ENCODE results near the gene MCF2L2.
"Not testable (repeated sequence)": the region's sequence is repeated elsewhere in the genome, so short reads cannot be mapped to it uniquely, and the experiment has no call there.

Gene MCF2L2

DNA sequence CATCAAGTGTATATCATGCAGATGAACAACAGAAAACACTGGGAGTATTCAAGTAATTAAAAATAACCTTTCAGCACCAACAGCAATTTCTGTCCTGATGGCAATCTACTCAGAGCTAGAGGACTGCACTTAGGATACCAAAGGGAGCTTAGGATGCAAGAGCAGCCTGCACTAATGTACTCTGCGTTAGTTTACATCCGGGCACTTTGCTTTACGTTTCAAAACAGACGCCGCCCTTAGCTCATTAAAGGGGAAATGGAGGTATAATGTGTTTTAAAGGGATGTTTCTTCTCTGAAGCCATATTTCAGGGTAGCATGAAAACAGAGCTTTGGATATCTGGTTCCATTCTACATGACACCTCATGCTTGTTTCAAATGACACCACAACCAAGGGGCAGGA, 189.4 kb downstream of the MCF2L2 start:
- DNase-seq (ENCODE audit: low read depth in 2 of 2) = no peak

DNA sequence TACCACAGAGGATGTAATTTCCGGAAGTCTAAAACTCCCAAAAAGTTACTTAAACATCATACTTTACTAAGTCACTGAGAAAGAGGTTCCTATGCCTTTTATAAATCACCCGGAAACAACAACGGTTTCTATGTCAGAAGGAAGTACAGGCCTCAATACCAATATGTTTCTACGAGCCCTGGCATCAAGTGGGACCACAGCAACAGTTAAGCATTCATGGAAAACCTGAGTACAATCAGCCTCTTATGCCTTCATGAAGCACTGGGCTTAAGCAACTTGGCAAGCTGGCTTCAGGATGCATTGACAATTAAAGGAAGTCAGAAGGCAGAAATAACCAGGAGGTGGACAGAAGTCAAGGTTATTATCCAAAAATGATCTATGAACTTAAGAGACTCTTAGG, 194.5 kb downstream of the MCF2L2 start:
- DNase-seq (ENCODE audit: low read depth in 2 of 2) = no peak

DNA sequence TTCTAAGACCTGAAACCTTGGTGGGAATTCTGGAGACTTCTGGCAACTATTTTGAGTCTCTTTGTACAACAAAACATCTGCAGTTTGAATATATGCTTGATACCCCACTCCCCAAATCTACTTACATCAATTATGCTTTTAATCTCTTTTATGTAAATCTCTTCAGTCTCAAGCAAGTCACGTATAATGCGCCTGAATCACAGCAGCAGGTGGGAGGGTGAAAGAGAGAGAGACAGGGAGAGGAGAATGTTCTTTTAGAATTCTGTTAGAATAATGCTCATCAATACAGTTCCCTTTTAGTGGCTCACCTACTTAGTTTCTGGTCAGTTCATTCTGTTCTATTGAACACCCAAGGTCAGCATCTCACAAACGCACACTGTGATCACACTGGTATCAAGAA, 197.6 kb downstream of the MCF2L2 start:
- DNase-seq (ENCODE audit: low read depth in 2 of 2) = no peak

DNA sequence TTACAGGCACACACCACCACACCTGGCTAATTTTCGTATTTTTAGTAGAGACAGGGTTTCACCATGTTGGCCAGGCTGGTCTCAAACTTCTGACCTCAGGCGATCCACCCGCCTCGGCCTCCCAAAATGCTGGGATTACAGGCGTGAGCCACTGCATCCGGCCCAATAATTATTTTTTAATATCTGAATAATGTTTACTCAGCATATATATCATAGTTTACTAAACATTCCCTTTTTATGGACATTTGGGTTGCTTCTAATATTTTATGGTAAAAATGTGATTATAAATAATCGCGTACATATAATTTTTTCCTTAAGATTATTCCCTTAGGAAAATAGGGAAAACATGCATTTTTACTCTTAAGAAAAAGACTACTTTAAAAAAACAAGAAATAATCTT, 198.2 kb downstream of the MCF2L2 start:
- not testable (repeated sequence) for DNase-seq (ENCODE audit: low read depth in 2 of 2)

DNA sequence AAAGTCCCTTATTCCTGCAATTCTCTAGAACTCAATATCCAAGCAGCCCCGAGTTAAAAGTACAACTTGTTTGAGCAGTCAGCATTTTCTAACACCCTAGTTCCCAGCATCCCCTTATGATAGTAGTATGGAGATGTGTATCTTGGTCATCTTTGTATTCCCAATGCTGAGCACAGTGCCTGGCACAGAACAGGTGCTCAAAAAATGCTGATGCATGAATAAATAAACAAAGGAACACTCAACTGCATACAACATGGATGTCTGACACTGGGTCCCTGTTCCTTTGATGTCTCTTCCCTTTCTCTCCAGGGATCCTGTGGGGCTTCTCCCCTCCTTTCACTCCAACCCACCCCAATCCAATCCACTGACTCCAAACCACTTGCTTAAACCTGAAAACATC, 199.2 kb downstream of the MCF2L2 start:
- DNase-seq (ENCODE audit: low read depth in 2 of 2) = no peak

DNA sequence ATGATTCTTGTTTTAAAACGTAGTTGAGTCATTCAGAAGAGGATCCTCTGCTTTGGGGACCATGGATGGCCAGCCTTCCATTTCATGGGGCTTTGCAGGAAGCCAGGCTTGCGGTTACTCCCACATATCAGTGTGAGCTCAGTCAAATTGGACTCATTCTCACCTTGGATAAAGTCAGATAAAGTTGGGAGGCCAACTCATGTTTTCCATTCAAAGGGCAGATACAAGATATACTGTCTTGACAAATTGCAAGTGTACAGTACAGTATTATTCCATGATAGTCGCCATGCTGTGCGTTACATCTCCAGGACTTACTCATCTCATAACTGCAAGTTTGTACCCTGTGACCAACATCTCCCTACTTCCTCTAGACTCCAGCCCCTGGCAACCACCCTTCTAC, 200.8 kb downstream of the MCF2L2 start:
- no peak for DNase-seq (ENCODE audit: low read depth in 2 of 2)

DNA sequence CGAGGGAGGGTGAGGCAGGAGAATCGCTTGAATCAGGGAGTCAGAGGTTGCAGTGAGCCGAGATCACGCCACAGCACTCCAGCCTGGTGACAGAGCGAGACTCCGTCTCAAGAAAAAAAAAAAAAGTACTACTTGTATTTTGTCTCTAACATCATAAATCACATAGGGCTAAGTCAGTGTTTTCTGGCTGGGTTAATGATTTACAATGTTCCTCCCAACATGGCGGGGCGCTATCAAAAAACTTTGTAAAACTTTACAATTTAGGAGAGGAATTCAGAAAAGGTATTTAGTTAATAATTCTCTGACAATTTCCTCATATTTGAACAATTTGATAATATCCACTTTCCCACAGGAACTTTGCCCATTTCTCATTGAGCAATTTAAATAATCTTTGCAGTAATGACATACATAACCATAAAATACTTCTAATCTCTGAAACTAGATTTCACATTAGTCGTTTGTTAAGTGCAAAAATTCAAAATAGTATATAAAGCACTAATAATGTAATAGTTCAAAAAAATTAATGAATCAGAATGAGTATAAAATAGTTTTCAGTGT, 202.0 kb downstream of the MCF2L2 start:
- no peak for DNase-seq (ENCODE audit: low read depth in 2 of 2)

DNA sequence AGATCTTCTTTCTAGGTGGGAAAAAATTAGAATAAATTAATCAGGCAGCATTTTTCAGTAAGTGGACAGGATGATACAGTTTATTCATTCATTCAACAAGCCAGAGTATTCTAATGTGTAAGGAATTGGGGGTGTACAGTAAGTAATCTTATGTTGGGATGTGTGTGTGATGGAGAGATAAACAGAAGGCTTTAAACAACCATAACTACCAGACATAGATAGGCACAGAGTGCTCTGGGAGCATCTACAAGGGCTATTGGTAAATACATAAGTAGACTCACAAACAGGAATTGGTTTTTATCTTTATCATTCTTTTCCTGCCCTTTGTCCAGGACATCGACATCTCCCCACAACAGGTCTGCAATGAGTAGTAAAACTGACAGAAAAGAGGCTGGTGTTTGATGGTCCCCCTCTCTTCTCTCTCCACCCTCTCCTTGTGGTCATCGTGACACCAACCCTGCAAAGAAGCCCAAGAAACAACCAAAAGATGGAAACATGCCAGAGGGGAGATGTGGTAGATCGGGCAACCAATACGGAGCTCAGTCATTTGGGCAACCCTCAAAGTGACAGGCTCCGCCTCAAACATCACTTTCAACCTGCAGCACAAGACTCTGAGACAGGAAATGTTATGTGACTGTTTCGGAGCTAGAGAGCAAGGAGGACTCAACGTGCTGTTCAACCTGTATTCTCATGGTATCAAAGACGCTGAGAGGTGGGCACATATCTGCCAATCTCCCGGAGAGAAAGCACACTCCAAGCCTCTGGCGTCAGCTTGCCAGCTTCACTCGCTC, 204.0 kb downstream of the MCF2L2 start:
- peak; percentile 16 to 24 for DNase-seq (ENCODE audit: low read depth in 2 of 2)

DNA sequence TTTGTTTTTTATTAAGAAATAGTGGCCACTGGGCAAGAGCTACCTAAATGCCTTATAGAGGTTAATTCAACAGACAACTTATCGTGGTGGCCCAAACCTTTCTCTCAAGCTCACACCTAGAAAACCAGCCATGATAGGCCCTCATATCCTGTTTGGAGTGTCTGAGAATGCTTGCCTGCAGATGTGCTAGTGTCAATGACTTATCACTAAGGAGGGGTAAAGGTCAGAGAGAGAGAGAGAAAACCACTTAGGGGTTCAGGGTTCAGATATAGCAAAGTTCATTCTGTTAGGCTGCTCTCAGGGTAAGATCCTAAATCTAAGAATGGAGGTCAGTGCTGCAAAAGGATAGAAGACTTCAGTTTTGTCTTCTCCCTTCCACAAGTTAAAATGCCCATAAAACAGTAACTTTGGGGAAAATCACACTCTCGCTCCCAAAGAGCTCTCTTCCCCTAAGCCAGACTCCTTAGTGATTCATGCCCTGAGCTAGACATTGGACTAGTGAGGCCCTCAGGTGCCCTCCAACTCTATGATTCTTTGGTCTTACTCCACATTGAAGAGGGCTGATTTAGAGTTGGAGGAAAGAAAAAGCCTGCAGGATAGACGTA, 205.7 kb downstream of the MCF2L2 start:
- no peak for DNase-seq (ENCODE audit: low read depth in 2 of 2)

DNA sequence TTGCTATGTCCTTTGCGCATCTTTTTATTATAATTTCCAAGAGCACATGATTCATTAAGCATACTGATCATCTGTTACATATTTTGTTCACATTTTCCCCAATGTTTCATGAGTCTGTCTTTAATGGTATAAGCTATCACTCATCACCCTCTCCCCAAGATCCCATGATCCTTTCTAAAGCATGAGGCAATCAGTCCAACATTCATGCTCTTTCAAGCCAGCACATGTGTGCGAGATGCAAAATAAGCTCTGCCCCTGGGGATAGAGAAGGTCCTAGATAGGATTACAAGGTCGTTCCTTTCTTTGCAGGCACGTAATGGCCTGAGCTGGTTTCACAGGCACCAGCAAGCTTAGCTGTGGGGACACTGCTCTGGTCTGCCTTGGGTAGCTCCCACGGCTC, 207.6 kb downstream of the MCF2L2 start:
- DNase-seq (ENCODE audit: low read depth in 2 of 2) = no peak

DNA sequence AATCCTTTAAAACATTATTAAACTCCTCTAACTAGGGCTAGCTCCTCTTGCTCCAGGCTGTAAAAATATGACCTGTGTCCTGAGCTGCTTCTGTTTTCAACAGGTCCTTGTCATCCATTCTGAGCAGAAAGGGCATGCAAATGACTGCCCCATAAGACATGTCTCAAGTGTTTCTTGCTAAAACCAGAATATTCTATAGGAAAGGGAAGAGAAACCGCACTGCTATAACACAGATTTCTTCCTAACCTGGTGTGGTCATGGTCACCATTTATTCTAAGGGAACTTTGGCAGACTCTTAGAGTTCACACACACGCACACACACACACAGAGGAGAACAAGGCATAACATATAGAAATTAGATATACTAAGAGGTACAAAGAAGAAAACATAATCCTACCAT, 209.6 kb downstream of the MCF2L2 start:
- no peak for DNase-seq (ENCODE audit: low read depth in 2 of 2)

DNA sequence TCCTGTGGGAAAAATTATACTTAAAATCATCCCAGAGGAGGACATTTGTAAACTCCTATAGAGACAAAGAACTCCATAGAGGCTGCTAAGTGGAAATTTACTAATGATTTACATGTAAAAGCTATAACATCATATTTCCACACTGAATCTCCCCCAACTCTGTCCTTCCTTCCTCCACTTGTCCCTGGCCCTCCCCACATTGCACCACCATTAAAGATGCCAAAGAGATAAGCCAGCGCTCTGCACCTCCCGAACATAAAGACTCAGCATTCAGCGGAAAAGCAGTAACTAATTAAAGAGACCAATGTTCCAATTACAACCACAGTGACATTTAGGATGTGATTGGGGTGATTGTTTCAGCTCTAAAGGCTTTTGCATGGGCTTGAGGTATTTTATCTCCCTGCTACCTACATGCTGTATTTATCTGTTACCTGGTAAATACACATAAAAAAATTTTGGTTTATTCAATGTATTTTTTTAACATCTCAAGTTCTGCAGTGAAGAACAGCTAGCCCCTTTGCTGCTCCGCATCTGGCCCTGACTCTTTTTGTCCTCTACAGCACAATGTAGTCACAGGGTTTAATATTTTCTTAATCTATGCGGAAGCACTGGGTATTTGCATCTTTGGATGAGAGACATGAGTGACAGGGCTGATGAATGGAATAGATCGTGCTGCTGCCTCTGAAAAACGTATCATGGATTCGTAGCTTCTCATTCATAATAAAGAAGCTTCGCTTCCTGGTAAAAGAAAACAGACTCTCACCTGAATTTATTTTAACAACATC, 210.7 kb downstream of the MCF2L2 start:
- no peak for DNase-seq (ENCODE audit: low read depth in 2 of 2)

DNA sequence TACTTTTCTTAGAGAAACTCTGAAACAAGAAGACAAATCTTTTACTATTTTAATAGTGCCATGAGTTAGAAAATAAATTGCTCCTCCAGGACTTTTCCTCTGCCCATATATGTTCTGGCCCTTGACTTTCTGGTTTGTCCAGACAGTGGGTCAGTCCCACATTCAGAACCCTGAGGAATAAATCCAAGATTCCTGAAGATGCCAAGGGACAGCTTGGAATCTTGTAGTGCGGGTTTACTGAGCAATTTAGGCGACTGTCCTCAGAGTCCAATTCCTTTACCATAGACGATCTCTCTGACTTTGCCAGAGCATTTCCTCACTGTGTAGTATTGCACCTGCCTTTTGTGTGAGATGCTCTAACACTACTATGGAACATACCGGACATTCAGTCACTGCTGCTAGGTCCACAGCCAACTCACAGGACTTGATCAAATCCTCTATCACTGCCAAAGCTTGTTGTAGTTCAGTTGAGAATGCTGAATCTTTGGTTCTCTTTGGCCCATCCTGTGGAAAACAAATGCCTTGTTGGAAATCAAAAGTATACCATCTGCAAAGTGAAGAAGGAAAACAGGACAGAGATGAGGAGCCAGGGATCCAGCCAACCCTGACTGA, 212.7 kb downstream of the MCF2L2 start:
- no peak for DNase-seq (ENCODE audit: low read depth in 2 of 2)

DNA sequence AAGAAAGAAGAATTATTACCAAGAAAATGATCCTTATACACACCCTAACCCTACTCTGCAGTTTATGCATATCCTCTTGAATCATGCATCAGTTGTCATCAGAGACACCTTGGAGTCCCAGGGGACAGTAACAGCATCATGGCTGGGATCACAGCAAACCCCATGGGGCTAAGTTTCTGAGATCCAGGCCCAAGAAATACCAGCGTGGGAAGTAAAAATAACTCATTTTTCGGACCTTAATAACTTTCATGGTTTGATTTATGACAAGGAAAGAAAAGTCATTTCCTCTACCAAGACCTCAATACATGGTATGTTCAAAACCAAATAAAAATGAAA, 214.2 kb downstream of the MCF2L2 start:
- DNase-seq (ENCODE audit: low read depth in 2 of 2) = no peak

DNA sequence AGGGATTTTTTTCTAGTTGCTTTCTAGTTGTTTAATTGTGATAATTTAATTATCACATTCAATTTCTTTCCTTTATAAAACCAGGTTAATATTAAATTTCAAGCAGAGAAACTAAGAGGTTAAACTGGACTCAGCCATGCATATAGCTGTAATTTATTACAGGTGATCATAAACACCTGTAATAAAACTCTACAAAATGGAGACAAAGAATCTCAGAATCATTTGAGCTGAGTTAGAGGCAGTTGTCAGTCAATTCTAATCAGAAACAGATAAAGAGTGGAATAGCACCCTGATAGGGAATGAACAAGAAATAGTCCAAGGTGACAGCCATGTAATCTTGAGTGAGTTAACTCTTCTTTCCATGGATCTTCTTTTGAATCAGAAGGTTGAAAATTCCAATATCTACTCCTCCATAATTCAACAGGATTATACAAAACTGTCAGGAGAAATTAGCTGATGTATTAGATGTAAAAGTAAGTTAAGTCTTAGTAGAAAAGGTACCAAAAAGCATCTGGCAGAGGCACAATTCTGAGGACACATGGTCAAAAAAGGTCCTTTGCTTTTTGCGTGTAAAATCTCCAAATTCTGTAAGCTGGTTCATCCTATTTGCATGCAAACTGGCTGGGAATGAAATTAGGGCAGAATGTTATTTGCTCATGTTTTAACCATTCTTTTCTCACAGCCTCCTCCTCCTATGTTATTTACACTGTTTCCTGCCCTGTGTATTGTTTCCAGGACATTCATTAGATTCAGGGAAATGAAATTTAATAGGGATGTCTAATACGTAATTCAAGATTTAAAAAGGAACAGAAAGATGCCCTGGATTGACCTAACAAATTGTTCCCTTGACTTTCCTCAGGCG, 214.8 kb downstream of the MCF2L2 start:
- DNase-seq (ENCODE audit: low read depth in 2 of 2) = no peak

DNA sequence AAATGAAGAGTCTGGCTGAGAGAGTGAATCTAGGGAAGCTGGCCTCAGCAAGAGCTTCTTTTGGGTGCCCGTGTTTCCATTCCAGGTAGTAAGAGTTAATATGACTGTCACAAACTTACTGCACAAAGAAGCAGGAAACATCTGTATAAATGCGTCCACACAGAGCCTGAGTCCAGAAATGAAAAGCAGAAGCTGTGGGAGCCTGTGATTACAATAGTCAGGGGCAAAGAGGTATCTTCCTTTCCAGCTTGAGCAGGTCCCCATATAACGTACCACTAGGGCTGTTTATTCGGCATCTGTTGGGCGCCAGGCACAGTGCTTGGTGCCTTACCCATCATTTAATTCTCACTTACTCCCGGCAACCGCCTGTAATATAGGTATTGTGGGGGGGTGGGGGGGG, 215.9 kb downstream of the MCF2L2 start:
- no peak for DNase-seq (ENCODE audit: low read depth in 2 of 2)

DNA sequence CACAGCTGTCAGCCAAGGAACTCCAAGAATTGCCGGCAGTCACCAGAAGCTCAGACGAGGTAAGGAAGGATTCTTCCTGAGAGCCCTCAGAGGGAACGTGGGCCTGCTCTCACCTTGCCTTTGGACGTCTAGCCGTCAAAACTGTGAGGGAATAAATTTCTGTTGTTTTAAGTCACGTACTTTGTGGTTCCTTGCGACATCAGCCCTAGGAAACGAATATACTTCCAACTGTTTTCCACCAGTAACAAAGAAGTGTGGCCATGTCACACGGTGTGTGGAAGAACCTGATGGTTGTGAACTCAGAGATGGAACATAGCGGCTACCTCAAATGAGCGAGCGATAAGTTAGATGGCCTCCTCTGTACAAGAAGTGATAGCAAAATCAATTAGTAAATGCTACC, 216.3 kb downstream of the MCF2L2 start:
- no peak for DNase-seq (ENCODE audit: low read depth in 2 of 2)

DNA sequence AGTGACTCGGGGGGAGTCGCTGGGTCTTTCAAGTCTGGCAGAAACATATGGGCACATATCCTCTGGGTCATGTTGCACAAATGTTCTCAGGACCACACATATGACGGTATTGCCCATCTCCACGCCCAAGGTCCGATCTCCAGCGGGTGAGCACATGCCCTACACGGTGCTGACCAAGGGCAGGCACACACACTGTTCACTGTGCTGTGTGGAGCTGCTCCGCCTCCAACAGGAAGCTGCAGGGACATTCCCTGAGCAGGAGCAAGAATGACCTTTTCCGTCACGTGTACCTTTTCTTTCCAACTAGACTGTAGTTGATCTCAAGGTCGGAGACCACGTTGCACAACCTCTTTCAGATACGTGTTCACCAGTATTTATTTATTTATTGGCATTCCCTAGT, 217.1 kb downstream of the MCF2L2 start:
- no peak for DNase-seq (ENCODE audit: low read depth in 2 of 2)

DNA sequence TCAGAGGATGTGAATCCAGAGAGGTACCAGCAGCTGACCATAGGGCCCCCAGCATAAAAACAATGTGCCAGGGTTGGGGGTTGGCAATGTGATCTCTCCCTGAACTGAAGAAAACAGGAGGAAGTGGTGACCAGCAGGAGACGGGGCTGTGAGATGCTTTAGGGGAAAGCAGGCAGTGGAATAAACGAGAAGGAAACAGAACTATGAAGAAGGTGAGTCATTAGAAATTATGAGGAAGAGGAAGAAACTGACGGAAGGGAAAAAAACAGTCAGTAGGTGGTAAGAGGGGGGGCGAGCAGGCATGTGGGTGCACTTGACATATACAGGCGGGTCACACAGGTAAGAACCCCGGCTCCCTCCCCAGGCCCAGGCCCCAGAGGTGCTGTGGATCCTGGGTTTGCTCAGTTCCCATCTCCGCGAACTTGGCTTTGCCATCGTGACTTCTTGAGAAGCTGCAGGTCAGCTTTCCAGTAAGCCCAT, 217.5 kb downstream of the MCF2L2 start:
- DNase-seq (ENCODE audit: low read depth in 2 of 2) = peak in 1 of 2 donors; percentile 27

DNA sequence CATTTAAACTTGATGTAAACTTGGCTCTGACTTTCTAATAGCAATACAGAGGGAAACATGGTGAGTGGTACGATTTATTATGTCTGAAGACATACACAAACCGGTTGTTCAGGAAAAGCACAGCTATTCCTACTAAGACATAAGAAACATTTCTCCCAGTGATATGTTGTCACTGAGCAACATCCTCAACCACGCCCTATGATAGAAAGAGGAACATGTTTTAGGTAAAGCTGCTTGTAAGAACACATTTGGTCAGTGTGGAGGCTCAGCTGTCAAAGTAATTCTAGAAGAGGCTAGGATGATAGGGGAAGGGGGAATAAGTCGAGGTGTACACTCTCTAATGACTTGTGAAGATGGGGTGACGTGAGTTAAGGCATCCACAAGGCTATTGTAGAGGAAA, 218.1 kb downstream of the MCF2L2 start:
- DNase-seq (ENCODE audit: low read depth in 2 of 2) = no peak

DNA sequence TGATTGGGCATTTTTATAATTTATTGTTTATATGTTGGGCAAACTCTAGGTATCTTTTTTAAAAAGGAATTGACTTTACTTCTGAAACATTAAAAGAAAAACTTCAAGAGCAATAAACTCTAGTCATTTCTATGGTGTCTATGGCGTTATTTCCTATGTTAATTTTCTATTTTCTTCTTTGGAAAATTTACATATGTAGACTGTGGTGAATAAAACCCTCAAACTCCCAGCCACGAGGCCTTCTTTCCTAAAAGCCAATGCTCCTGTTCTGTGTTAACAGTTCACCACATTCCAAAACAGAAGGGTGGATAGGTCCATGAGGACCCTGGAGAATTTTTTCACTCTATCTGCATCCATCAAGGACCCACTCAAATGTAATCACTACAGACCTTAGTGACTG, 219.6 kb downstream of the MCF2L2 start:
- no peak for DNase-seq (ENCODE audit: low read depth in 2 of 2)

Measured in stimulated activated CD4-positive, alpha-beta T cell treated with anti-CD3 and anti-CD28 coated beads, Interleukin-4, amount 100 ng/mL, for 48 hours (primary cell).